Measurements from ENCODE around the gene MAP3K7.

MAP3K7 gene

GRCh38 chr6:90610751-90611542, 24.1 kb upstream of the MAP3K7 start:
- H3K79me2 ChIP-seq (ENCODE audit: insufficient read depth, low read length), result no peaks in the 10 kb centered on the region
- no peaks in the 10 kb centered on the region for H3K9me3 ChIP-seq (ENCODE audit: insufficient read depth, low read length, severe bottlenecking)
- H2AFZ ChIP-seq (ENCODE audit: low read depth, low read length), result peak overlapping the region; percentile 9; the same call in 1 of the 2 replicates
- no peak overlapping the region for H3K9ac ChIP-seq (ENCODE audit: low read depth, low read length)
- no peaks in the 10 kb centered on the region for H3K4me1 ChIP-seq (ENCODE audit: insufficient read depth, low read length)
- no peak overlapping the region for H3K27ac ChIP-seq (ENCODE audit: low read length)
- no peak overlapping the region for H3K4me2 ChIP-seq (ENCODE audit: insufficient read depth, low read length)
- no peak overlapping the region for H3K4me3 ChIP-seq (ENCODE audit: low read depth in 1 of 2, low read length in 2 of 2)
- no peaks in the 10 kb centered on the region for H3K27me3 ChIP-seq (ENCODE audit: insufficient read depth, low read length, poor library complexity)
- no peak for ATAC-seq (ENCODE audit: insufficient read depth, low read depth)
- DNase-seq, result no peak
- no peaks in the 10 kb centered on the region for H3K36me3 ChIP-seq (ENCODE audit: insufficient read depth, low read length)
- no peaks in the 10 kb centered on the region for H4K20me1 ChIP-seq (ENCODE audit: insufficient read depth, low read length)
- no peak for TF ChIP-seq EZH2 (IDR thresholded peaks at IDR 0.05; ENCODE audit: borderline replicate concordance, low read depth, low read length, severe bottlenecking)
- TF ChIP-seq CTCF (IDR thresholded peaks at IDR 0.05; ENCODE audit: borderline replicate concordance, extremely low read depth, low read length, poor library complexity, severe bottlenecking), result no peak

GRCh38 chr6:90610301-90610750, 23.5 kb upstream of the MAP3K7 start:
- ATAC-seq (ENCODE audit: insufficient read depth, low read depth) (no peak), DNase-seq (no peak)
- H3K9ac ChIP-seq (ENCODE audit: low read depth, low read length), result no peak overlapping the region
- no peak overlapping the region for H3K4me2 ChIP-seq (ENCODE audit: insufficient read depth, low read length)
- no peaks in the 10 kb centered on the region for H3K4me1 ChIP-seq (ENCODE audit: insufficient read depth, low read length)
- no peaks in the 10 kb centered on the region for H3K9me3 ChIP-seq (ENCODE audit: insufficient read depth, low read length, severe bottlenecking)
- no peak overlapping the region for H2AFZ ChIP-seq (ENCODE audit: low read depth, low read length)
- no peak overlapping the region for H3K4me3 ChIP-seq (ENCODE audit: low read depth in 1 of 2, low read length in 2 of 2)
- TF ChIP-seq EZH2 (IDR thresholded peaks at IDR 0.05; ENCODE audit: borderline replicate concordance, low read depth, low read length, severe bottlenecking), result no peak
- TF ChIP-seq CTCF (IDR thresholded peaks at IDR 0.05; ENCODE audit: borderline replicate concordance, extremely low read depth, low read length, poor library complexity, severe bottlenecking), result no peak
- no peaks in the 10 kb centered on the region for H3K36me3 ChIP-seq (ENCODE audit: insufficient read depth, low read length)
- no peak overlapping the region for H3K27ac ChIP-seq (ENCODE audit: low read length)
- no peaks in the 10 kb centered on the region for H3K27me3 ChIP-seq (ENCODE audit: insufficient read depth, low read length, poor library complexity)
- H4K20me1 ChIP-seq (ENCODE audit: insufficient read depth, low read length), result no peaks in the 10 kb centered on the region
- no peaks in the 10 kb centered on the region for H3K79me2 ChIP-seq (ENCODE audit: insufficient read depth, low read length)

GRCh38 chr6:90605749-90606340, 19.0 kb upstream of the MAP3K7 start:
- no peak overlapping the region for H3K4me3 ChIP-seq (ENCODE audit: low read depth in 1 of 2, low read length in 2 of 2)
- H4K20me1 ChIP-seq (ENCODE audit: insufficient read depth, low read length), result no peaks in the 10 kb centered on the region
- no peak overlapping the region for H2AFZ ChIP-seq (ENCODE audit: low read depth, low read length)
- no peak overlapping the region for H3K4me2 ChIP-seq (ENCODE audit: insufficient read depth, low read length)
- no peaks in the 10 kb centered on the region for H3K36me3 ChIP-seq (ENCODE audit: insufficient read depth, low read length)
- TF ChIP-seq CTCF (IDR thresholded peaks at IDR 0.05; ENCODE audit: borderline replicate concordance, extremely low read depth, low read length, poor library complexity, severe bottlenecking) (no peak), EZH2 (IDR thresholded peaks at IDR 0.05; ENCODE audit: borderline replicate concordance, low read depth, low read length, severe bottlenecking) (no peak)
- no peak overlapping the region for H3K9ac ChIP-seq (ENCODE audit: low read depth, low read length)
- no peak overlapping the region for H3K27ac ChIP-seq (ENCODE audit: low read length)
- H3K79me2 ChIP-seq (ENCODE audit: insufficient read depth, low read length), result no peaks in the 10 kb centered on the region
- H3K27me3 ChIP-seq (ENCODE audit: insufficient read depth, low read length, poor library complexity), result no peaks in the 10 kb centered on the region
- H3K4me1 ChIP-seq (ENCODE audit: insufficient read depth, low read length), result no peaks in the 10 kb centered on the region
- no peaks in the 10 kb centered on the region for H3K9me3 ChIP-seq (ENCODE audit: insufficient read depth, low read length, severe bottlenecking)
- no peak for ATAC-seq (ENCODE audit: insufficient read depth, low read depth)
- DNase-seq, result no peak

All from DND-41 (cell line).